Right lobe of liver (tissue), 6 donors: ENCODE results near the gene MGAT4C. TPM values are rescaled to one million over a fixed set of nuclear protein-coding genes. Genes with fewer than 3 reads are reported as not detected.

ENCODE experiments used
- ATAC-seq, 4 donors: fragments of 200-7000 bp; cut with Tn5 transposase; one replicate each; pipeline ENCODE4 v1.9.1; 2020; ENCODE audit warnings: mild to moderate bottlenecking in 4 of 4, moderate library complexity in 4 of 4
- DNase-seq, 3 donors: peaks; one replicate each; pipeline ENCODE4 v3.0.0-alpha.2; 2020
- H3K27ac ChIP-seq, 3 donors: fragments of 200-600 bp; one replicate each; pipeline ENCODE4 v1.8.0; 2022
- H3K27me3 ChIP-seq, 2 donors: fragments of 200-600 bp; one replicate each; pipeline ENCODE4 v1.8.0; 2022
- H3K36me3 ChIP-seq, 4 donors: fragments of 200-600 bp; sonication (generic) in 1 of 4; one replicate each; pipeline versions ENCODE4 v1.5.1 to v1.8.0; 2017 to 2022; ENCODE audit warnings: control low read depth in 1 of 4
- H3K4me1 ChIP-seq, 4 donors: fragments of 200-600 bp; sonication (generic) in 1 of 4; one replicate each; pipeline versions ENCODE4 v1.5.1 to v1.8.0; 2017 to 2022; ENCODE audit warnings: control low read depth in 1 of 4
- H3K4me3 ChIP-seq, 3 donors: fragments of 200-600 bp; one replicate each; pipeline ENCODE4 v1.8.0; 2022
- H3K9me3 ChIP-seq, 4 donors: fragments of 200-600 bp; sonication (generic) in 1 of 4; one replicate each; pipeline versions ENCODE4 v1.5.1 to v1.8.0; 2017 to 2022; ENCODE audit warnings: control low read depth in 1 of 4
- CTCF ChIP-seq, 4 donors: fragments of 200-600 bp in 3 of 4; fragments of 450-650 bp in 1 of 4; IDR thresholded peaks; one replicate each; pipeline versions ENCODE4 v1.5.1 to v1.8.0; 2016 to 2022; ENCODE audit warnings: antibody characterized with exemption in 4 of 4, mild to moderate bottlenecking in 2 of 4
- POLR2A ChIP-seq: fragments of 450-650 bp; IDR thresholded peaks from one replicate; pipeline ENCODE4 v1.6.1; 2017; ENCODE audit warnings: antibody characterized with exemption, mild to moderate bottlenecking
- WGBS: methylation state at CpG from one replicate; pipeline ENCODE4 v1.1.6; 2018; ENCODE audit warnings: low coverage, low lambda C conversion rate; ENCODE audit not compliant: insufficient coverage; ENCODE audit errors: missing lambda C conversion rate; 5-methylcytosine and 5-hydroxymethylcytosine counted together
- intact Hi-C, 2 donors: fragments of 100-400 bp; cut with DNase I; formaldehyde crosslinking; loops; one replicate each; pipeline versions ENCODE4 v1.11.2 to v1.14.1; 2022
- total RNA-seq, 6 experiments: library from RNA; depleted of rRNA in 2 of 6; stranded (reverse); fragments of >200 nt in 2 of 6; fragmentation: NEBNext Ultra II Directional in 3 of 6; extraction: Animal tissue kit (Norgen Biotek cat#: 25700) in 3 of 6; gene quantifications; one replicate each; pipeline versions ENCODE4 v1.1.0 to v1.2.4, GENCODE V29; 2016 to 2023
- donor health status: DM: no; HTN: yes; CAD: no.
- donor health status: DM: no; HTN: no; CAD: no.
- donor health status: DM: no; HTN: no; CAD: no.
- donor health status: DM: no; HTN: yes; CAD: no.
- donor health status: DM: no; HTN: yes; CAD: no.

MGAT4C gene
- total RNA-seq, 6 experiments from 2014 or later = 0.06 to 0.55 (median 0.07) TPM; not detected in 1

GRCh38 chr12:86042062-86042461 lies 214.1 kb downstream of the MGAT4C start:
- no peaks in the 10 kb centered on the region for H3K9me3 ChIP-seq

GRCh38 chr12:86018361-86018760 lies 237.8 kb downstream of the MGAT4C start:
- WGBS = 46% methylated on average over 3 of the region's 3 CpGs

More at GRCh38 chr12:86042062-86042461, 214.1 kb downstream of the MGAT4C start:
- no peak for TF ChIP-seq CTCF (IDR thresholded peaks at IDR 0.05)
- TF ChIP-seq POLR2A = no peak
- 45% methylated on average over 3 of the region's 3 CpGs for WGBS
- Histone ChIP-seq H3K27me3 (no peaks in the 10 kb centered on the region), H3K36me3 (no peaks in the 10 kb centered on the region), H3K4me1 (no peaks in the 10 kb centered on the region), H3K27ac (no peak overlapping the region), H3K4me3 (no peak overlapping the region)
- intact Hi-C loops = no loop called here
- ATAC-seq (no peak), DNase-seq (no peak)

GRCh38 chr12:86015026-86015425 lies 241.2 kb downstream of the MGAT4C start:
- intact Hi-C loops = no loop called here
- H3K4me1 ChIP-seq = no peaks in the 10 kb centered on the region
- TF ChIP-seq POLR2A = no peak
- 65% methylated on average over 5 of the region's 5 CpGs for WGBS
- H3K27me3 ChIP-seq = no peaks in the 10 kb centered on the region
- no peaks in the 10 kb centered on the region for H3K9me3 ChIP-seq
- DNase-seq (no peak), ATAC-seq (no peak)
- no peaks in the 10 kb centered on the region for H3K36me3 ChIP-seq
- H3K27ac ChIP-seq = no peak overlapping the region
- no peak overlapping the region for H3K4me3 ChIP-seq

More at GRCh38 chr12:86018361-86018760, 237.8 kb downstream of the MGAT4C start:
- no peak for DNase-seq
- TF ChIP-seq POLR2A (no peak), CTCF (IDR thresholded peaks at IDR 0.05) (no peak)
- ATAC-seq = no peak
- Histone ChIP-seq H3K4me1 (no peaks in the 10 kb centered on the region), H3K4me3 (no peak overlapping the region), H3K27me3 (no peaks in the 10 kb centered on the region), H3K9me3 (no peaks in the 10 kb centered on the region), H3K36me3 (no peaks in the 10 kb centered on the region), H3K27ac (no peak overlapping the region)
- intact Hi-C loops = no loop called here

- ATAC-seq (no peak), DNase-seq (no peak)
- Histone ChIP-seq H3K9me3 (no peaks in the 10 kb centered on the region), H3K27me3 (no peaks in the 10 kb centered on the region), H3K36me3 (no peaks in the 10 kb centered on the region), H3K27ac (no peak overlapping the region), H3K4me1 (no peaks in the 10 kb centered on the region), H3K4me3 (no peak overlapping the region)
- TF ChIP-seq CTCF (IDR thresholded peaks at IDR 0.05) (no peak), POLR2A (no peak)
- intact Hi-C loops = no loop called here
These were observed 249.5 kb downstream of the MGAT4C start for GRCh38 chr12:86006727-86007126.

- Histone ChIP-seq H3K9me3 (no peaks in the 10 kb centered on the region), H3K4me3 (no peak overlapping the region), H3K4me1 (no peaks in the 10 kb centered on the region), H3K36me3 (no peaks in the 10 kb centered on the region), H3K27ac (no peak overlapping the region), H3K27me3 (no peaks in the 10 kb centered on the region)
- intact Hi-C loops = no loop called here
- 53% methylated on average over 2 of the region's 2 CpGs for WGBS
- TF ChIP-seq CTCF (IDR thresholded peaks at IDR 0.05) (no peak), POLR2A (no peak)
- DNase-seq (no peak), ATAC-seq (no peak)
These were observed 258.1 kb downstream of the MGAT4C start for GRCh38 chr12:85998074-85998473.
